ENCODE data around the gene BRAP.
"Not testable (repeated sequence)": the region's sequence is repeated elsewhere in the genome, so short reads cannot be mapped to it uniquely, and the experiment has no call there.

- TF ChIP-seq EP300 (IDR thresholded peaks at IDR 0.05; ENCODE audit: low read depth); CTCF (IDR thresholded peaks at IDR 0.05); POLR2A (IDR thresholded peaks at IDR 0.05); POLR2AphosphoS5 (IDR thresholded peaks at IDR 0.05): not testable (repeated sequence)
Observed at GRCh38 chr12:111602857-111603256, 82.9 kb downstream of the BRAP start.

Measured in transverse colon (tissue), 4 donors.